ENCODE data around the gene ANO8.

DNA sequence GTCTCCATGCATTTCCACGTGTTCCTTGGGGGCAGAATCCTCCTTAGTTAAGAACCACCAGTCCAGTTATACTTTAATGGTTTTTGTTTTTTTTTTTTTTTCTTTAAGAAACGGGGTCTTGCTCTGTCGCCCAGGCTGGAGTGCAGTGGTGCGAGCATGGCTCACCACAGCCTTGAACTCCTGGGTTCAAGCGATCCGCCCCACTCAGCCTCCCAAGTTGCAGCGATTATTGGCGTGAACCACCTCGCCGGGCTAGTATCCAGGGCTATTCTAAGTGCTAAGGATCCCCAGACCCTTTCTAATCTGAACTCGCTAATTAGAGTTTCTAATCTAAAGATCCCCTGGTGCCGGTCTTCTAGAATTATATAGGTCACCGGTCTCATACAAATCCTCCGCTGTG is 41.0 kb downstream of the ANO8 start:
- TF ChIP-seq POLR2A (IDR thresholded peaks at IDR 0.05), result no peak
- TF ChIP-seq, protein P1, sequence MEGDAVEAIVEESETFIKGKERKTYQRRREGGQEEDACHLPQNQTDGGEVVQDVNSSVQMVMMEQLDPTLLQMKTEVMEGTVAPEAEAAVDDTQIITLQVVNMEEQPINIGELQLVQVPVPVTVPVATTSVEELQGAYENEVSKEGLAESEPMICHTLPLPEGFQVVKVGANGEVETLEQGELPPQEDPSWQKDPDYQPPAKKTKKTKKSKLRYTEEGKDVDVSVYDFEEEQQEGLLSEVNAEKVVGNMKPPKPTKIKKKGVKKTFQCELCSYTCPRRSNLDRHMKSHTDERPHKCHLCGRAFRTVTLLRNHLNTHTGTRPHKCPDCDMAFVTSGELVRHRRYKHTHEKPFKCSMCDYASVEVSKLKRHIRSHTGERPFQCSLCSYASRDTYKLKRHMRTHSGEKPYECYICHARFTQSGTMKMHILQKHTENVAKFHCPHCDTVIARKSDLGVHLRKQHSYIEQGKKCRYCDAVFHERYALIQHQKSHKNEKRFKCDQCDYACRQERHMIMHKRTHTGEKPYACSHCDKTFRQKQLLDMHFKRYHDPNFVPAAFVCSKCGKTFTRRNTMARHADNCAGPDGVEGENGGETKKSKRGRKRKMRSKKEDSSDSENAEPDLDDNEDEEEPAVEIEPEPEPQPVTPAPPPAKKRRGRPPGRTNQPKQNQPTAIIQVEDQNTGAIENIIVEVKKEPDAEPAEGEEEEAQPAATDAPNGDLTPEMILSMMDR (IDR thresholded peaks at IDR 0.05), result no peak
